ENCODE measurements around the gene ATP6V1F. TPM values are rescaled to one million over a fixed set of nuclear protein-coding genes. Genes with fewer than 3 reads are reported as not detected.

ATP6V1F gene
- total RNA-seq, 1 experiment from 2014 or later, result 115 TPM

GRCh38 chr7:128880791-128881457 is 18.3 kb downstream of the ATP6V1F start:
- no peak overlapping the region for H4K5ac ChIP-seq (ENCODE audit: insufficient read length, low read depth, low read length)
- no peak overlapping the region for H3K56ac ChIP-seq (ENCODE audit: insufficient read length, low read depth, low read length)
- H2BK15ac ChIP-seq (ENCODE audit: low read depth, low read length), result no peak overlapping the region
- Mint-ChIP-seq H3K36me3 (ENCODE audit: insufficient read depth in 1 of 3, low read depth in 3 of 3) (peaks cover 0 to 2% (median 0%) of the 10 kb centered on the region in 3 experiments; a peak in 3 of 7 replicates), H3K4me3 (no peak overlapping the region), H3K4me1 (peaks cover 4 to 5% of the 10 kb centered on the region in 2 experiments; a peak in 3 of 4 replicates), H3K27ac (peak overlapping the region in 1 of 3 experiments; percentile 76; a peak in 1 of 7 replicates), H3K9me3 (0 out of 5 replicates have a peak, but pooled peaks cover 0 to 4% of the 10 kb centered on the region in 2 experiments), H3K27me3 (ENCODE audit: low read depth) (peaks cover 1% of the 10 kb centered on the region; the same call in 1 of the 2 replicates)
- H4K20me1 ChIP-seq (ENCODE audit: control insufficient read depth, insufficient read depth, insufficient read length), result no peaks in the 10 kb centered on the region
- H3K27me3 ChIP-seq (ENCODE audit: insufficient read depth, low read length), result no peaks in the 10 kb centered on the region
- H2BK5ac ChIP-seq (ENCODE audit: insufficient read length, low read length), result no peak overlapping the region
- H2BK120ac ChIP-seq (ENCODE audit: low read depth, low read length, poor library complexity, severe bottlenecking), result no peak overlapping the region
- no peaks in the 10 kb centered on the region for H3K79me2 ChIP-seq (ENCODE audit: insufficient read depth, low read length)
- H3K79me1 ChIP-seq (ENCODE audit: insufficient read depth, low read depth, low read length, poor library complexity, severe bottlenecking), result no peaks in the 10 kb centered on the region
- no peak overlapping the region for H4K91ac ChIP-seq (ENCODE audit: insufficient read length, low read depth, low read length)
- H3K9ac ChIP-seq (ENCODE audit: extremely low read depth, insufficient read length, low read length), result no peak overlapping the region
- H2AFZ ChIP-seq (ENCODE audit: low read length), result no peak overlapping the region
- no peak overlapping the region for H3T11ph ChIP-seq (ENCODE audit: low read length)
- H3K14ac ChIP-seq (ENCODE audit: insufficient read depth, low read length), result no peak overlapping the region
- H2BK12ac ChIP-seq (ENCODE audit: insufficient read length, low read depth, low read length), result no peak overlapping the region
- no peak overlapping the region for H3K23ac ChIP-seq (ENCODE audit: insufficient read length, low read depth, low read length)
- no peak overlapping the region for H4K8ac ChIP-seq (replicated peaks; ENCODE audit: insufficient read length, low read depth, low read length)
- H2AK5ac ChIP-seq (ENCODE audit: insufficient read length, low read length), result no peak overlapping the region
- no peak for TF ChIP-seq CTCF (conservative IDR thresholded peaks at IDR 0.05)
- H3K9me3 ChIP-seq (ENCODE audit: control insufficient read depth, low read depth, low read length), result no peaks in the 10 kb centered on the region
- no peaks in the 10 kb centered on the region for H3K4me1 ChIP-seq (ENCODE audit: insufficient read depth, low read length)
- no CpG with 5 or more reads among the region's 11 CpGs for WGBS (ENCODE audit: extremely low coverage, insufficient read length, low lambda C conversion rate)
- DNase-seq, result no peak
- no peak overlapping the region for H2BK20ac ChIP-seq (ENCODE audit: low read depth, low read length, poor library complexity, severe bottlenecking)
- H3K4me2 ChIP-seq (ENCODE audit: insufficient read depth, insufficient read length, low read length), result no peak overlapping the region
- no peak overlapping the region for H3K27ac ChIP-seq (ENCODE audit: insufficient read length, low read depth, low read length)
- H3K4ac ChIP-seq (ENCODE audit: low read depth, low read length), result no peak overlapping the region
- no peak overlapping the region for H3K18ac ChIP-seq (ENCODE audit: insufficient read length, low read depth, low read length)
- no peaks in the 10 kb centered on the region for H3K23me2 ChIP-seq (ENCODE audit: insufficient read length, low read depth, low read length, poor library complexity, severe bottlenecking)

Data from H9 (cell line).